Activated T-helper 1 cell treated with anti-CD3 and anti-CD28 coated beads, Interleukin-12 subunit alpha, Interleukin-12 subunit beta, Interleukin-2, Interleukin-4 antibody, amounts not matched to agents 30 ng/mL and 10 ng/mL and 1 ng/mL, durations not matched to agents 14 hours and 24 hours and 36 hours (primary cell): ENCODE data around the gene CNDP2. TPM values are rescaled to one million over a fixed set of nuclear protein-coding genes. Genes with fewer than 3 reads are reported as not detected.
"Not testable (repeated sequence)": the region's sequence is repeated elsewhere in the genome, so short reads cannot be mapped to it uniquely, and the experiment has no call there.

Source experiments
- DNase-seq: peaks from one replicate; pipeline ENCODE4 v3.0.0; 2021; ENCODE audit warnings: low spot score
- H3K27ac Mint-ChIP-seq: one replicate; pipeline ENCODE4 v1.8.0; 2021; ENCODE audit warnings: mild to moderate bottlenecking, mixed read lengths
- H3K27me3 Mint-ChIP-seq: one replicate; pipeline ENCODE4 v1.8.0; 2022; ENCODE audit warnings: mild to moderate bottlenecking, moderate library complexity, mixed read lengths; ENCODE audit not compliant: insufficient read depth
- H3K36me3 Mint-ChIP-seq: one replicate; pipeline ENCODE4 v1.8.0; 2021; ENCODE audit warnings: low read depth, mixed read lengths
- H3K4me1 Mint-ChIP-seq: one replicate; pipeline ENCODE4 v1.8.0; 2021; ENCODE audit warnings: low read depth, mixed read lengths
- H3K4me3 Mint-ChIP-seq: one replicate; pipeline ENCODE4 v1.8.0; 2021; ENCODE audit warnings: mild to moderate bottlenecking, moderate library complexity, mixed read lengths
- H3K9me3 Mint-ChIP-seq: one replicate; pipeline ENCODE4 v1.8.0; 2021; ENCODE audit warnings: mixed read lengths
- intact Hi-C: fragments of 100-400 bp; cut with micrococcal nuclease; formaldehyde crosslinking; loops from one replicate; pipeline ENCODE4 v1.15.1; 2024
- total RNA-seq: library from RNA; stranded (reverse); gene quantifications from 2 replicates; pipeline ENCODE4 v1.2.3, GENCODE V29; 2022

CNDP2 gene
- total RNA-seq, 1 donor from 2014 or later, result 164 TPM

GRCh38 chr18:74518456-74519295 is 22.5 kb downstream of the CNDP2 start:
- Mint-ChIP-seq H3K27me3 (no peaks in the 10 kb centered on the region), H3K4me1 (peaks cover 8% of the 10 kb centered on the region), H3K27ac (peak overlapping the region; percentile 44), H3K9me3 (no peaks in the 10 kb centered on the region), H3K4me3 (no peak overlapping the region), H3K36me3 (peaks cover 42% of the 10 kb centered on the region)
- intact Hi-C loops, result no loop called here
- no peak for DNase-seq

DNA sequence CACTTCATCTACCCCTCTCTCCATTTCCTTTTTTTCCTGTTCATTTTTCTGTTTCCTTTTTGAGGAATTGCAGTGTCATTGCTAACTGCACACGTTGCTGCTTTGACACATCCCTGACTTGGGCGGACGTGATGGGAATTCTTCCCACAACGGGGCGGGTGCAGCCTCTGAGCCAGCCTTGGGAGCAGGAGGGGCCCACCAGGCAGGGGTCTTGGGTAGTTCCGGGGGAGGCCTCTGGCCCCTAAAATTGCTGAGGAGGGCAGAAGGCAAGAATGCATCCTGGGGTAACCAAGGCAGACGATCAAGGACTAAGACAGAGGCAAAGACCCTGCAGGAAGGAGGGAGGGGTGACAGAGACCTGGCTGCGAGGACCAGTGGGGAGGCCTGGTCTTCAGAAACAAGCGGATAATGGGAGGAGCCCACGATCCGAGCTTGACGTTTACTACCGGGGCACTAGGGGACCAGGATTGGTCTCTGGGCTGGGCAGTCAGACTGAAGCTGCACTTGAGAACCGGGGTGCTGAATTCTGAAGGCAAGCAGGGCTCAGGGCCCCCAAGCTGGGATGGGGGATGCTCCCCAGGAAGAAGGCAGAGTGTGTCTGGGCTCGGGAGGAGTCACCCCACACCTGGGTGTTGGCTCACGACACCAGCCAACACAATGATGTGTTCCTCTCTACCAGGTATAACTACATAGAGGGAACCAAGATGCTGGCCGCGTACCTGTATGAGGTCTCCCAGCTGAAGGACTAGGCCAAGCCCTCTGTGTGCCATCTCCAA is 23.3 kb downstream of the CNDP2 start:
- Mint-ChIP-seq H3K4me3 (no peak overlapping the region), H3K27ac (no peak overlapping the region), H3K27me3 (no peaks in the 10 kb centered on the region), H3K36me3 (peaks cover 41% of the 10 kb centered on the region), H3K9me3 (no peaks in the 10 kb centered on the region), H3K4me1 (peaks cover 3% of the 10 kb centered on the region)
- intact Hi-C loops, result no loop called here
- DNase-seq, result no peak

- peaks cover 35% of the 10 kb centered on the region for H3K36me3 Mint-ChIP-seq
- H3K4me3 Mint-ChIP-seq, result no peak overlapping the region
- intact Hi-C loops, result no loop called here
- no peaks in the 10 kb centered on the region for H3K4me1 Mint-ChIP-seq
- no peak overlapping the region for H3K27ac Mint-ChIP-seq
- H3K27me3 Mint-ChIP-seq, result no peaks in the 10 kb centered on the region
- DNase-seq, result no peak
- no peaks in the 10 kb centered on the region for H3K9me3 Mint-ChIP-seq
Measured at GRCh38 chr18:74520096-74520833, 24.1 kb downstream of the CNDP2 start.

DNA sequence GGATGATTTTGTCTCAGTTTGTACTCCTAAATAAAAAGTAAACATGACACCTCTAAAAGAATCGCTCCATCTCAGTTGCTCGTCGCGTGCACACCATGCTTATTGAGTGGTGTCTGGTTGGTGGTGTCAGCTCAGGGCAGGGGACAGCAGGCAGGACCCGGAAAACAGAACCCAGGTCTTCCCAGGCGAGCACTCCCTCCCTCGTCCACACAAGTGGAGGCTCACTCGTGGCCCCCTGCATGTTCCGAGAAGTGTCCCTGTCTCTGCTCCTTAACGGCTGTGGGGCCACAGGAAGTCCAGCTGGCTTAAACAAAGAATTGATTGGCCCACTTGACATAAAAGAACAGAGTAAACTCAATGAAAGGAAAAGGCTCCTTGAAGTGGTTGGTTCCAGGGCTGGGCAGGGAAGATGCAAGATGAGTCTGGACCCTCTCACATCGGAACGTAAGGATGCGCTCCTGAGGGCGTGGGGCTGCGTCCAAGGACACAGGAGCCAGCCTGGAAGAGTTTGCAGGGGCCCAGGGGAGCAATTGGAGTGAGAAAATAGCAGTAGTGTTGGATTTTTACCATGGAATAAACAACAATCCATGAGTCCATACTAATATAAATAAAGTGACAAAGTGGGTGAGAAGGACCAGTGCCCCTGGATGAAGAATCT is 25.0 kb downstream of the CNDP2 start:
- Mint-ChIP-seq H3K27me3 (no peaks in the 10 kb centered on the region), H3K36me3 (peaks cover 35% of the 10 kb centered on the region), H3K4me1 (no peaks in the 10 kb centered on the region)

GRCh38 chr18:74522635-74523548 is 26.7 kb downstream of the CNDP2 start:
- peaks cover 25% of the 10 kb centered on the region for H3K36me3 Mint-ChIP-seq
- no peak overlapping the region for H3K4me3 Mint-ChIP-seq
- H3K27me3 Mint-ChIP-seq, result peaks cover 2% of the 10 kb centered on the region
- no peak overlapping the region for H3K27ac Mint-ChIP-seq
- H3K4me1 Mint-ChIP-seq, result no peaks in the 10 kb centered on the region
- no peak for DNase-seq
- intact Hi-C loops, result no loop called here
- H3K9me3 Mint-ChIP-seq, result no peaks in the 10 kb centered on the region

More for the DNA sequence above, 25.0 kb downstream of the CNDP2 start:
- Mint-ChIP-seq H3K4me3 (no peak overlapping the region), H3K9me3 (no peaks in the 10 kb centered on the region), H3K27ac (no peak overlapping the region)
- no peak for DNase-seq
- intact Hi-C loops, result no loop called here

DNA sequence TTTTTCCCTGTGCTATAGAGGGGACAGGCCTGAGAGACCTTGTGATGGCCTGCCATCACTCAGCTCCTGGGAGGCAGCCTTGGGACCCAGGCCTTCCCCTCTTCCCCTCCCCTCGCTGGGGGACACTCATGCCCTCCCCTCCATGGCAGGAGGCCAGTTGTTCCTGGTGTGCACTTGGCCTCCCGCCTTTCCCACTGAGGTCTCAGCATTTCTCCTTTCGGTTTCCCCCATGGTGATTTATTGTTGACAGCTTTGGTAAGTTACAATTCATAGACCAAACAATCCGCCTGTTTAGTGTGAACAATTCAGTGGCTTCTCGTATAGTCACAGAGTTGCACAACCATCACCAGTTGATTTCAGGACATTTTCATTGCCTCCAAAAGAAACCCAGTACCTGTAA is 27.9 kb downstream of the CNDP2 start:
- H3K27me3 Mint-ChIP-seq, result peaks cover 4% of the 10 kb centered on the region
- H3K4me1 Mint-ChIP-seq, result no peaks in the 10 kb centered on the region
- no peak overlapping the region for H3K4me3 Mint-ChIP-seq
- intact Hi-C loops, result no loop called here
- DNase-seq, result no peak
- no peak overlapping the region for H3K27ac Mint-ChIP-seq
- peaks cover 20% of the 10 kb centered on the region for H3K36me3 Mint-ChIP-seq
- no peaks in the 10 kb centered on the region for H3K9me3 Mint-ChIP-seq

- H3K27me3 Mint-ChIP-seq, H3K4me3 Mint-ChIP-seq, DNase-seq, intact Hi-C loops, H3K4me1 Mint-ChIP-seq, H3K27ac Mint-ChIP-seq, H3K9me3 Mint-ChIP-seq: not testable (repeated sequence)
- H3K36me3 Mint-ChIP-seq, result peaks cover 18% of the 10 kb centered on the region
Measured at GRCh38 chr18:74524915-74525314, 28.8 kb downstream of the CNDP2 start.

- Mint-ChIP-seq H3K9me3 (no peaks in the 10 kb centered on the region), H3K27ac (no peak overlapping the region), H3K4me3 (no peak overlapping the region), H3K36me3 (peaks cover 12% of the 10 kb centered on the region), H3K4me1 (no peaks in the 10 kb centered on the region), H3K27me3 (peaks cover 4% of the 10 kb centered on the region)
- intact Hi-C loops, result no loop called here
- DNase-seq, result no peak
Measured at GRCh38 chr18:74525741-74526140, 29.6 kb downstream of the CNDP2 start.

GRCh38 chr18:74526488-74526887 is 30.3 kb downstream of the CNDP2 start:
- no peak overlapping the region for H3K27ac Mint-ChIP-seq
- no peak overlapping the region for H3K4me3 Mint-ChIP-seq
- DNase-seq, result no peak
- H3K36me3 Mint-ChIP-seq, result peaks cover 4% of the 10 kb centered on the region
- intact Hi-C loops, result no loop called here
- no peaks in the 10 kb centered on the region for H3K9me3 Mint-ChIP-seq
- peaks cover 4% of the 10 kb centered on the region for H3K27me3 Mint-ChIP-seq
- H3K4me1 Mint-ChIP-seq, result no peaks in the 10 kb centered on the region

GRCh38 chr18:74528478-74528877 is 32.3 kb downstream of the CNDP2 start:
- H3K4me3 Mint-ChIP-seq, result no peak overlapping the region

DNA sequence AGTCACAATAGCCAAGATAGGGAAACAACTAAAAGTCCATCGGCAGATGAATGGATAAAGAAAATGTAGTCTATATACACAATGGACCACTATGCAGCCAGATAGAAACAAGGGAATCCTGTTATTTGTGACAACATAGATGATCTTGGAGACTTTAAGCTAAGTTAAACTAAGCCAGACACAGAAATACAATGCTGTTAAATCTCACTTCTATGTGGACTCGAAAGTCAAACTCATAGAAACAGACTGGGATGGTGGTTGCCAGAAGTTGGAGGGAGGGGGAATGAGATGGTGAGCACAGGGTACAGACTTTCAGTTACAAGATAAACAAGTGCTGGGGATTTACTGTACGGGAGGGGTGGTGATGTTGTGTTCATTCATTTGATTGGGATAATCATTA is 32.8 kb downstream of the CNDP2 start:
- Mint-ChIP-seq H3K27me3 (peaks cover 4% of the 10 kb centered on the region), H3K36me3 (peaks cover 3% of the 10 kb centered on the region), H3K4me1 (no peaks in the 10 kb centered on the region), H3K27ac (no peak overlapping the region), H3K9me3 (no peaks in the 10 kb centered on the region), H3K4me3 (no peak overlapping the region)
- intact Hi-C loops, result no loop called here
- no peak for DNase-seq

More at GRCh38 chr18:74528478-74528877, 32.3 kb downstream of the CNDP2 start:
- H3K36me3 Mint-ChIP-seq, result peaks cover 3% of the 10 kb centered on the region
- H3K4me1 Mint-ChIP-seq, result no peaks in the 10 kb centered on the region
- no peak for DNase-seq
- no peak overlapping the region for H3K27ac Mint-ChIP-seq
- intact Hi-C loops, result no loop called here
- no peaks in the 10 kb centered on the region for H3K9me3 Mint-ChIP-seq
- H3K27me3 Mint-ChIP-seq, result peaks cover 4% of the 10 kb centered on the region

DNA sequence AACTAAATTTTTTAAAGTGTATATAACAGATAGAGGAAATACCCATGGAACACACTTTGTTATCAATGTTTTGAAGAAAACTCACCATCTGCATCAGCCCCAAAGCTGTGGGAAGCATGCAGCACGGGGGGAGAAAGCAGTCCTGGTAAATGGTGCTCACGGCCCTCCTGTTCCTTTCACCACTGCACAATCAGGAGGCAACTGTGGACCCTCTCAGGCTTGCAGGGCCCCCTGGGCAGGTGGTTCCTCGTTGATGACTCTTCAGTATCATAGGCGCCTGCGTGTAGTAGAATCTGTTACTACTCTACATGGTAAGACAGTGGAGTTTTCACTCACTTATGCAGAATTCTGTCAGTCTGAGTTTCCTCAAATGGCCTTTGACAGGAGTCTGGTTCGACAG is 33.2 kb downstream of the CNDP2 start:
- intact Hi-C loops, result no loop called here
- no peak for DNase-seq
- Mint-ChIP-seq H3K36me3 (no peaks in the 10 kb centered on the region), H3K9me3 (no peaks in the 10 kb centered on the region), H3K4me1 (no peaks in the 10 kb centered on the region), H3K27me3 (peaks cover 4% of the 10 kb centered on the region), H3K4me3 (no peak overlapping the region), H3K27ac (no peak overlapping the region)
